Activated T-helper 2 cell treated with anti-CD3 and anti-CD28 coated beads, Interferon-gamma antibody, Interleukin-2, Interleukin-4, amounts not matched to agents 10 μg/mL and 5 μg/mL and 100 μg/mL, durations not matched to agents 14 hours and 24 hours and 36 hours (primary cell): Measurements from ENCODE around the gene HMHB1. TPM values are rescaled to one million over a fixed set of nuclear protein-coding genes. Genes with fewer than 3 reads are reported as not detected.

Experiments
- DNase-seq: peaks from one replicate; pipeline ENCODE4 v3.0.0; 2021; ENCODE audit warnings: low spot score
- H3K27ac Mint-ChIP-seq: one replicate; pipeline ENCODE4 v1.8.0; 2021; ENCODE audit warnings: mixed read lengths
- H3K27me3 Mint-ChIP-seq: one replicate; pipeline ENCODE4 v1.8.0; 2021; ENCODE audit warnings: low read depth, mixed read lengths
- H3K36me3 Mint-ChIP-seq: one replicate; pipeline ENCODE4 v1.8.0; 2021; ENCODE audit warnings: low read depth, mixed read lengths
- H3K4me1 Mint-ChIP-seq: one replicate; pipeline ENCODE4 v1.8.0; 2021; ENCODE audit warnings: low read depth, mixed read lengths
- H3K4me3 Mint-ChIP-seq: one replicate; pipeline ENCODE4 v1.8.0; 2021; ENCODE audit warnings: low read depth, mild to moderate bottlenecking, moderate library complexity, mixed read lengths
- H3K9me3 Mint-ChIP-seq: one replicate; pipeline ENCODE4 v1.8.0; 2021; ENCODE audit warnings: mixed read lengths
- intact Hi-C: fragments of 100-400 bp; cut with micrococcal nuclease; formaldehyde crosslinking; loops from one replicate; pipeline ENCODE4 v1.15.1; 2023
- total RNA-seq: library from RNA; stranded (reverse); gene quantifications from 2 replicates; pipeline ENCODE4 v1.2.3, GENCODE V29; 2022

HMHB1 gene
- total RNA-seq, 1 donor from 2014 or later = not detected

DNA sequence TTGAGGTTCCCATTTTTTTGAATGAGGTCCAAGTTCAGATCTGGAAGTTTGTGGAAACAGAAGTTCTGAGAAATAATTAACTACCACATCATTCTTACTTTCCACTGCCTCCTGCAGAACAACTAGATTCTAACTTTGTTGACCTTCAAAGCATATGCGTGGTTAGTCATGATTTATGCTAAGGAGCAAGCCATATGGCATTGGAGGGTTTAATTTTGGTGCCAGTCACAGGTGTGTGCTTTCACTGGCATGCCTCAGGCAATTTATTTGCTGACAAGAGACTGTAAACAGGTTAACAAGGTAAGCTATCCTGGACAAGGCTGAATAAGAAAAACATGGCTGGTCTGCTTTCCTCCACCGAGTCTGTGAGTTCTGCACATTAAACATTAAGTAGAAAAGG is 31.5 kb downstream of the HMHB1 start:
- Mint-ChIP-seq H3K36me3 (no peaks in the 10 kb centered on the region), H3K4me1 (no peaks in the 10 kb centered on the region), H3K4me3 (no peak overlapping the region), H3K9me3 (no peaks in the 10 kb centered on the region), H3K27me3 (peaks cover 9% of the 10 kb centered on the region), H3K27ac (no peak overlapping the region)
- DNase-seq = no peak
- intact Hi-C loops = no loop called here

DNA sequence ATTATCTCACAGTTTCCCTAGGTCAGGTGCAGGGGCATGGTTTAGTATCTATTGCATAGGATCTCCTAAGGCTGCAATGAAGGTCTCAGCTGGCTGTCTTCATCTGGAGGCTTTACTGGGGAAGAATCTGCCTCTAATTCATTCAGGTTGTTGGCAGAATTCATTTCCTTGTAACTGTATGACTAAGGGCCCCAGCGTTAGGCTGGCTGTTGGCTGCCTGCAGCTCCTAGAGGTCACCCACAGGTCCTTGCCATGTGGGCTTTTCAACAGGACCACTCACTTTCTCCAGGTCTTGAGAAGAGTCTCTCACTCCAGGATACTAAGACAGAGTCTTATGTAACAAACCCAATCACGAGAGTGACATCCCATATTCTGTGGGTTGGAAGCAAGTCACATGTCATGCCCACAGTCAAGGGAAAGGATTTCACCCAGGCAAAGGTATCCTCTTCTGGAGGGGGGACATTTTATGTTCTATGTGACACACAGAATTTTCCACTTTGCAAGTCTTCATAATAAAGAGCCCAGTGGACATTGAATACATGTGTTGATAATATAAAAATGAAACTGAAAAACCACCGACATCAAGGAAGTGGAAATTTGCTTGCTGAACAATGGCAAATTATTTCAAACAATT is 38.2 kb downstream of the HMHB1 start:
- no peak overlapping the region for H3K27ac Mint-ChIP-seq
- intact Hi-C loops = no loop called here
- no peak for DNase-seq
- peaks cover 4% of the 10 kb centered on the region for H3K4me1 Mint-ChIP-seq
- H3K36me3 Mint-ChIP-seq = no peaks in the 10 kb centered on the region
- peaks cover 4% of the 10 kb centered on the region for H3K27me3 Mint-ChIP-seq
- no peaks in the 10 kb centered on the region for H3K9me3 Mint-ChIP-seq
- H3K4me3 Mint-ChIP-seq = no peak overlapping the region

DNA sequence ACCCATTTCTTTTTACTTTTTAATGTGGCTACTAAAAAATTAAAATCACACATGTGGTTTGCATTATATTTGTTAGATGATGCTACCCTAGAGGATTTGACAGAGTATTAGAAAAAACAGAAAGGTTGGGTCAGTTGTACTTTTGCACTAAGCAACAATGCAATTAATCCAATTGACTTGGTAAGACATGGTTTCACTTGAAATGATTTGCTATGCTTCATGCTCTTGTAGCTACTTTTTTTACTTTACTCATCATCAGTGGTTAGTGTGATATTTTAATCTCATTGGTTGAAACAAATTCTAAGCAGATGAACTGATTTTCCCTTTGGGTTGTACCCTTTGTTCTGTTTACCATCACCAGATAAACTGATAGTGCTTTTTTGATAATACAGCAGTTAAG is 39.4 kb downstream of the HMHB1 start:
- H3K4me1 Mint-ChIP-seq = peaks cover 4% of the 10 kb centered on the region
- peaks cover 4% of the 10 kb centered on the region for H3K27me3 Mint-ChIP-seq
- intact Hi-C loops = no loop called here
- no peak for DNase-seq
- H3K9me3 Mint-ChIP-seq = no peaks in the 10 kb centered on the region
- no peaks in the 10 kb centered on the region for H3K36me3 Mint-ChIP-seq
- H3K27ac Mint-ChIP-seq = no peak overlapping the region
- H3K4me3 Mint-ChIP-seq = no peak overlapping the region

DNA sequence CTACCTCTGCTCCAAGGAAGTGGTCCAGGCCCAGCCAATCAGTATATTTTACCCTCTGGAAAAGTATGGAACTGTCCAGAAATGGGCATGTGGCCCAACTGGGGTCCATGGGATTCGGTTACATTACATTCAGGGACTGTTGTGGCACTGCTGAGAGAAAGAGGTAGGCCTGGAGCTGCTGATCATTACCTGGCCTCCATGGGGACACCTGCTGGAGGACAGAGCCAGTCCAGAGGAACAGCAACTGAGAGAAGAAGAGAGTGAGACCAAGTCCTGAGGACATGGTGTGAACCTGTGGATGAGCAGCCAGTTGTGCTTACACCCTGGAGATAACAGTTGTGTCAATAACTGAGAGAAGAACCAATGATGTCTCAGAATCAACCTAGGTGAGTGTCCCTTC is 48.2 kb downstream of the HMHB1 start:
- no peaks in the 10 kb centered on the region for H3K36me3 Mint-ChIP-seq
- H3K4me1 Mint-ChIP-seq = no peaks in the 10 kb centered on the region
- no peak for DNase-seq
- no peak overlapping the region for H3K27ac Mint-ChIP-seq
- intact Hi-C loops = no loop called here
- H3K9me3 Mint-ChIP-seq = peaks cover 5% of the 10 kb centered on the region
- no peak overlapping the region for H3K4me3 Mint-ChIP-seq
- no peaks in the 10 kb centered on the region for H3K27me3 Mint-ChIP-seq

DNA sequence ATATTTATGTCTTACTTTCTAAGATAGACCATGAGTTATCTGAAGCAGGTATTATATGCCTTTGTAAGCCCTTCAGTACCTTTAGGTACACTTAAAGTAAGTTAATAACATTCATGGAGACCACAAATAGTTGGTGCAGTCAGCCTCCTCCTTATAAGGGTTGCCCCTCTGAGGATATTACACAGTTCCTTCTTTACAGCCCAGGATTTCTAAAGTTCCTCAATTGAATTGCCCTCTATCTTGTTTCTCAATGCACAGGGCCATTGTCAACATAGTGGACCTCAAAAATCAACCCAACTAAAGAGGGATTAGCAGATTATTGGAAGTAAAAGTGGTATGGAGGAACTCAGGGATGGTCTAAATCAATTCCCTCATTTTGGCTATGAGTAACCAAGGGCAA is 50.3 kb downstream of the HMHB1 start:
- DNase-seq = no peak
- Mint-ChIP-seq H3K27me3 (no peaks in the 10 kb centered on the region), H3K4me1 (no peaks in the 10 kb centered on the region), H3K27ac (no peak overlapping the region), H3K9me3 (peaks cover 5% of the 10 kb centered on the region), H3K4me3 (no peak overlapping the region), H3K36me3 (no peaks in the 10 kb centered on the region)
- intact Hi-C loops = no loop called here

DNA sequence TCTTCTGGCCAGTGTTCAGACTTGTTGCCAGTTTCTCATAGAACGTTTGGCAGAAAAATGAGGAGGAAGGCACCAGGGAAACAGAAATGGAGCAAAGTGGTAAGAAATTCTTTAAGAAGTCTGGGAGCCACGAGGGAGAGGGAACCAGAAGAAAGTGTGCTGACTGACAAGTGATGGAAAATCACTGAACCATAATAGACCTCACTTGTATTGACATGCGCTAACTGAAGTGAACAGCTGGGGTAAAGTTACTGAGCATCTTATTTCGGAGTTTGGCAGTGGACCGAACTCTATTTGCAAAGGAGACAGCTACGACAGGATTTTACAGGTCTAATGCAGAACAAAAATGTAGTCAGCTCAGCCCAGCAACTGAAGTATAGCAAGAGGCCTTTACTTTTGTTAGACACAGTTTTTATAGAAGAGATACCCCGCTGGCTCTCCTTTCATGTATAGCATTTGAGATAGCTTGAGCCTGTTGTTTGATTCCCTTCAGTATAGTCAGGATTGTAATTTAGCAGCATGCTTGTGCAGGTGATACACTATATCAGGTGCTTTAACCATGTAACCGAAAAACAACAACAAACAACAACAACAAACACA is 53.6 kb downstream of the HMHB1 start:
- no peak overlapping the region for H3K27ac Mint-ChIP-seq
- H3K9me3 Mint-ChIP-seq = no peaks in the 10 kb centered on the region
- intact Hi-C loops = no loop called here
- DNase-seq = no peak
- no peaks in the 10 kb centered on the region for H3K4me1 Mint-ChIP-seq
- no peak overlapping the region for H3K4me3 Mint-ChIP-seq
- H3K27me3 Mint-ChIP-seq = peaks cover 6% of the 10 kb centered on the region
- no peaks in the 10 kb centered on the region for H3K36me3 Mint-ChIP-seq
